Measurements from ENCODE around the gene CFAP46. TPM values are rescaled to one million over a fixed set of nuclear protein-coding genes. Genes with fewer than 3 reads are reported as not detected.

The CFAP46 gene
- total RNA-seq, 2 experiments from 2014 or later: not detected

- Mint-ChIP-seq H3K36me3 (ENCODE audit: low read depth) (peaks cover 2% of the 10 kb centered on the region), H3K4me1 (ENCODE audit: low read depth) (no peaks in the 10 kb centered on the region), H3K4me3 (no peak overlapping the region), H3K9me3 (ENCODE audit: insufficient read depth) (no peaks in the 10 kb centered on the region), H3K27ac (no peak overlapping the region), H3K27me3 (ENCODE audit: low read depth) (no peaks in the 10 kb centered on the region)
- DNase-seq (no peak), ATAC-seq (no peak)
- POLR2A ChIA-PET: no interaction called here
- CTCF ChIA-PET: no interaction called here
Observed at GRCh38 chr10:132820056-132820455, 122.3 kb downstream of the CFAP46 start.

- H3K27ac Mint-ChIP-seq: no peak overlapping the region
- CTCF ChIA-PET: interaction anchor here (1.6 kb wide), 1 partner anchor 163 kb away, joined by 3 read pairs; no protein-coding TSS in a partner anchor
- POLR2A ChIA-PET: no interaction called here
- no peak overlapping the region for H3K4me3 Mint-ChIP-seq
- ATAC-seq (no peak), DNase-seq (no peak)
- H3K36me3 Mint-ChIP-seq (ENCODE audit: low read depth): peaks cover 2% of the 10 kb centered on the region
- no peaks in the 10 kb centered on the region for H3K9me3 Mint-ChIP-seq (ENCODE audit: insufficient read depth)
- no peaks in the 10 kb centered on the region for H3K4me1 Mint-ChIP-seq (ENCODE audit: low read depth)
- H3K27me3 Mint-ChIP-seq (ENCODE audit: low read depth): no peaks in the 10 kb centered on the region
Observed at GRCh38 chr10:132817701-132818211, 124.6 kb downstream of the CFAP46 start.

GRCh38 chr10:132816718-132817117, 125.7 kb downstream of the CFAP46 start:
- H3K4me3 Mint-ChIP-seq: no peak overlapping the region
- ChIA-PET CTCF (no interaction called here), POLR2A (no interaction called here)
- H3K4me1 Mint-ChIP-seq (ENCODE audit: low read depth): no peaks in the 10 kb centered on the region
- peaks cover 2% of the 10 kb centered on the region for H3K36me3 Mint-ChIP-seq (ENCODE audit: low read depth)
- no peaks in the 10 kb centered on the region for H3K27me3 Mint-ChIP-seq (ENCODE audit: low read depth)
- no peak overlapping the region for H3K27ac Mint-ChIP-seq
- no peak for ATAC-seq
- DNase-seq: no peak
- no peaks in the 10 kb centered on the region for H3K9me3 Mint-ChIP-seq (ENCODE audit: insufficient read depth)

- no peak for DNase-seq
- Mint-ChIP-seq H3K36me3 (ENCODE audit: low read depth) (peaks cover 2% of the 10 kb centered on the region), H3K27me3 (ENCODE audit: low read depth) (no peaks in the 10 kb centered on the region), H3K4me3 (no peak overlapping the region), H3K9me3 (ENCODE audit: insufficient read depth) (no peaks in the 10 kb centered on the region), H3K27ac (no peak overlapping the region), H3K4me1 (ENCODE audit: low read depth) (no peaks in the 10 kb centered on the region)
- ChIA-PET CTCF (no interaction called here), POLR2A (no interaction called here)
- ATAC-seq: no peak
Observed at GRCh38 chr10:132815168-132815857, 127.1 kb downstream of the CFAP46 start.

DNA sequence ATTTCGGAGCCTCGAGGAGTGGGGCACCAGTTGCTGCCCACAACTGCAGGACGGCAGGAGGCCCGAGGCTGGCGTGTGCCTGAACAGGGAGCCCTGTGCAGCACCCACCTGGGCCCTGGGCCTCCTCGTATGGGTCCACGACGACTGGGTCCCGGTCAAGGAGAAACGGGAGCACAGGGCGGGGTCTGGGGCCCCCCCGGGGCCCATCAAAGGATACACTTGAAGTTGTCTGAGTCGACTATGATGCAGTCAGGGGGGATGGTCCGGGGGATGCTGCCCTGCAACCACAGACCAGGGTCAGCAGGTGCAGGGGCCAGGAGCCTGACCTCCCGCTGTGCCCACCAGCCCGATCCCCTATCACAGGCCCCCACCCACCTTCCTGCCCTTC, 127.9 kb downstream of the CFAP46 start:
- H3K4me1 Mint-ChIP-seq (ENCODE audit: low read depth): no peaks in the 10 kb centered on the region
- no peak overlapping the region for H3K27ac Mint-ChIP-seq
- ChIA-PET CTCF (no interaction called here), POLR2A (no interaction called here)
- no peaks in the 10 kb centered on the region for H3K27me3 Mint-ChIP-seq (ENCODE audit: low read depth)
- no peaks in the 10 kb centered on the region for H3K36me3 Mint-ChIP-seq (ENCODE audit: low read depth)
- no peaks in the 10 kb centered on the region for H3K9me3 Mint-ChIP-seq (ENCODE audit: insufficient read depth)
- ATAC-seq (no peak), DNase-seq (no peak)
- no peak overlapping the region for H3K4me3 Mint-ChIP-seq

DNA sequence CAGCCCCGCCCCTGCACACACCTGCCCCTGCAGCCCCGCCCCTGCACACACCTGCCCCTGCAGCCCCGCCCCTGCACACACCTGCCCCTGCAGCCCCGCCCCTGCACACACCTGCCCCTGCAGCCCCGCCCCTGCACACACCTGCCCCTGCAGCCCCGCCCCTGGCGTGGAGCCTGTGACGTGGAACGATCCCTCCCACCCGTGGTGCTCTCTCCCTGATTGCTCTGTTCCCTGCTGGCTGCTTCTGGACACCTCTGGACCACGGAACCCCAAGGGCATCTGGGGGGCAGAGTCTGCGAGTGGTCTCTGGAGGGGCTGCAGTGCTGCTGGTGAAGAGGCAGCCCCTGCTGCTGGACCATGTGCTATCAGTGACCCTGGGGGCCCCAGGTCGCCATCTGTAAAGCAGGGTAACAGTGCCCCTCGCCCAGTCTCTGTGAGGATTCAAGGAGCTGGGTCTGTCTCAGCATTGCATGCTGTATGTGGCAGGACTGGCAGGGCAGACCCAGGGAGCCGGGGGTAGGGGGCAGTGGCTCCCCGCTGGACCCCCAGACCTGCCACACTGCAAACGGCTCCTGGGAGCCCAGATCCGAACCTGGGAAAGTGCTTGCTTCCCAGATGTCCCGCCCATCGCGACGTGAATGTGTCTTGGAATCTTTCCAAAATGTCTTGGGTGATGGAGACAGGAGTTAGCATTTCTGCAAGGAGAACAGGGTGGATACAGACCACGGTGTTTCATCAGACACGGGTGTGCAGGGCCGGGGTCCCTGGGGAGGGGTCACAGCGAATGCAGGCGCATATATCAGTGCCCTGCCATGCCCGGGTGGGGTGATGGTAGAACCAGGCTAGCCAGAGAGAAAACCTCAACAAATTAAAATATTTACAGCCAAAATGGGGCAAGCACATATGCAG, 128.6 kb downstream of the CFAP46 start:
- no peaks in the 10 kb centered on the region for H3K36me3 Mint-ChIP-seq (ENCODE audit: low read depth)
- no peak for ATAC-seq
- no peak overlapping the region for H3K4me3 Mint-ChIP-seq
- H3K4me1 Mint-ChIP-seq (ENCODE audit: low read depth): no peaks in the 10 kb centered on the region
- no peak overlapping the region for H3K27ac Mint-ChIP-seq
- ChIA-PET POLR2A (no interaction called here), CTCF (no interaction called here)
- no peaks in the 10 kb centered on the region for H3K27me3 Mint-ChIP-seq (ENCODE audit: low read depth)
- H3K9me3 Mint-ChIP-seq (ENCODE audit: insufficient read depth): no peaks in the 10 kb centered on the region
- DNase-seq: no peak

DNA sequence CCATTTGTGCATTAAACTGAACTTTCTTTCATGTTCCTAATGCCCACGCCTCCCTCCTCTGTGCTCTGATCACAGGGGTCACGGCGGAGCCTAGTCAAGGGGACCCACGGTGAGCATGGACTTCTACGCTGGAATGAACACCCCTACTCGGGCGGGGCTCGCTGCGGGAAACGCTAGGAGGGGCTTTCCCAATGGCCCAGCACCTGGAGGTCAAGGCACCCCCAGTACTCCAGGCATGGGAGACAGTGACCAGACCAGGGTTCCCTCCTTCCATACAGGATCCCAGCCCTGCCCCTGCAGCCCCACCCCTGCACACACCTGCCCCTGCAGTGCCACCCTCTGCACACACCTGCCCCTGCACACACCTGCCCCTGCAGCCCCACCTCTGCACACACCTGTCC, 129.4 kb downstream of the CFAP46 start:
- Mint-ChIP-seq H3K4me3 (no peak overlapping the region), H3K27me3 (ENCODE audit: low read depth) (no peaks in the 10 kb centered on the region), H3K4me1 (ENCODE audit: low read depth) (no peaks in the 10 kb centered on the region), H3K9me3 (ENCODE audit: insufficient read depth) (no peaks in the 10 kb centered on the region), H3K36me3 (ENCODE audit: low read depth) (no peaks in the 10 kb centered on the region), H3K27ac (no peak overlapping the region)
- ChIA-PET CTCF (no interaction called here), POLR2A (interaction anchor here (0.6 kb wide), 1 partner anchor 33 kb away, joined by 3 read pairs; no protein-coding TSS in a partner anchor)
- ATAC-seq (no peak), DNase-seq (no peak)

DNA sequence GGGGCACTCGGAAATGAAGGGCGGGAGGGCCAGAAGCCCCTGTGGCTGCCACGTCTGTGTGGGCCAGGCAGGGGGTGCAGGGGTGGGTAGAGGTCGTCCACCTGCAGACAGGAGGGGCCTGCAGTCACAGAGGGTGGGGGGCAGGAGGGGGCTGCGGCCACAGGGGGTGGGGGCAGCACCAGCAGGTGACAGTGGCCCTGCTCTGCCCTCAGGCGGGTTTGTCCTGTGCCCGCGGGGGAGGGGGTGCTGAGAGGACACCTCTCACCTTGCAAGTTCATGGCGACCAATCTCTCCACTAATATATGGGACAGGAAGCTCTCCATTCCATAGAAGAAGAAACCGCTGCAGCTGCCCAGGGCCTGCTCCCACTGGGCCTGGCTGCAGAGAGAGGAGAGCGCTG, 129.8 kb downstream of the CFAP46 start:
- ATAC-seq (no peak), DNase-seq (no peak)
- H3K27ac Mint-ChIP-seq: no peak overlapping the region
- H3K36me3 Mint-ChIP-seq (ENCODE audit: low read depth): no peaks in the 10 kb centered on the region
- CTCF ChIA-PET: no interaction called here
- no peaks in the 10 kb centered on the region for H3K27me3 Mint-ChIP-seq (ENCODE audit: low read depth)
- no peak overlapping the region for H3K4me3 Mint-ChIP-seq
- H3K4me1 Mint-ChIP-seq (ENCODE audit: low read depth): no peaks in the 10 kb centered on the region
- POLR2A ChIA-PET: interaction anchor here (0.6 kb wide), 1 partner anchor 33 kb away, joined by 3 read pairs; no protein-coding TSS in a partner anchor
- H3K9me3 Mint-ChIP-seq (ENCODE audit: insufficient read depth): no peaks in the 10 kb centered on the region

- Mint-ChIP-seq H3K27ac (no peak overlapping the region), H3K27me3 (ENCODE audit: low read depth) (no peaks in the 10 kb centered on the region), H3K9me3 (ENCODE audit: insufficient read depth) (no peaks in the 10 kb centered on the region), H3K4me3 (no peak overlapping the region), H3K4me1 (ENCODE audit: low read depth) (no peaks in the 10 kb centered on the region), H3K36me3 (ENCODE audit: low read depth) (no peaks in the 10 kb centered on the region)
- CTCF ChIA-PET: no interaction called here
- POLR2A ChIA-PET: no interaction called here
- ATAC-seq (no peak), DNase-seq (no peak)
Observed at GRCh38 chr10:132811891-132812481, 130.4 kb downstream of the CFAP46 start.

DNA sequence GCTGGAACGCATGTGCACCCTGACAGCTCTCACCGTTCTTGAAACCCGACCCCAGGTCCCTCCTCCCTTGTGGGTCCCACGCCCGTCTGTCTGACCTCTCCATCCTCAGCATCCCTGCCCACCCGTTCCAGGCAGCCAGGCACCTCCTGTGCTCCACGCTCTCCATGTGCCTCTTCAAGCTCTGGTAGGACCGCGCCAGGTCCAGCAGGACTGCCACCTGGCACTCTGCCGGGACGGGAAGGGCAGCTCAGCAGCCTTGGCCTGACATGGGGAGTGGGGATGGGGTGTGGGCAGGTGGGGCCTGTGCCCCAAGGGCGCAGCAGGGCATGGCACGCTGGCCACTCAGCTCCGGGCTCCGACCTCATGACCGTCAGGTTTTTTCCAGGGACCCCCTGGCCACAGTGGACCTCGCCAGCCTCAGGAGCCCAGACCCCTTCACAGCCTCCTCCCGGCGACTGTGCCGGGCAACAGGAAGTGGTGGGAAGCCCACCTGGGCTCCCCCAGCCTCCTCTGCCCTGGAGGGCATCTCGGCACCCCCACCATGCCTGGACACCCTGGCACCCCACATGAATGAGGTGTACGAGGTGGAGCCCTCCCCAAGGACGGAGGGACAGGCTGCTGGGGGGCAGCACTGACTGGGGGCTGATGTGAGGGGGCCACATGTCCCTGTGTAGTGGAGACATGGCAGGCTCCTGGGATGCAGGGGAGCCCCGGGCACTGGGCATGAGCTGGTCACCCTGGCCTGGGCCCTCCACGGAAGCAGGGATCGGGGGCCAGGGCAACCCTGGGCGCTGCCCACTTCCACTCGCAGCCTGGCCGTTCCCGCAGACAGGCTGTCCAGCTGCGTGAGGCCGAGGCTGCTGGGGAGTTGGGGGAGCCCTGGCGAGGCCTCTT, 131.3 kb downstream of the CFAP46 start:
- ChIA-PET CTCF (no interaction called here), POLR2A (no interaction called here)
- Mint-ChIP-seq H3K27ac (no peak overlapping the region), H3K4me1 (ENCODE audit: low read depth) (no peaks in the 10 kb centered on the region), H3K9me3 (ENCODE audit: insufficient read depth) (no peaks in the 10 kb centered on the region), H3K36me3 (ENCODE audit: low read depth) (no peaks in the 10 kb centered on the region), H3K4me3 (no peak overlapping the region), H3K27me3 (ENCODE audit: low read depth) (no peaks in the 10 kb centered on the region)
- no peak for DNase-seq
- no peak for ATAC-seq

GRCh38 chr10:132810141-132810806, 132.1 kb downstream of the CFAP46 start:
- ChIA-PET CTCF (no interaction called here), POLR2A (no interaction called here)
- Mint-ChIP-seq H3K4me3 (no peak overlapping the region), H3K27me3 (ENCODE audit: low read depth) (no peaks in the 10 kb centered on the region), H3K9me3 (ENCODE audit: insufficient read depth) (no peaks in the 10 kb centered on the region), H3K36me3 (ENCODE audit: low read depth) (no peaks in the 10 kb centered on the region), H3K27ac (no peak overlapping the region), H3K4me1 (ENCODE audit: low read depth) (no peaks in the 10 kb centered on the region)
- no peak for DNase-seq
- no peak for ATAC-seq
